Measurements from ENCODE around the gene ATP2C2. TPM values are rescaled to one million over a fixed set of nuclear protein-coding genes. Genes with fewer than 3 reads are reported as not detected.

The ATP2C2 gene
- total RNA-seq, 2 donors from 2014 or later = not detected

- Mint-ChIP-seq H3K9me3 (no peaks in the 10 kb centered on the region), H3K27me3 (peaks cover 39% of the 10 kb centered on the region), H3K4me1 (no peaks in the 10 kb centered on the region), H3K27ac (no peak overlapping the region), H3K36me3 (ENCODE audit: low read depth) (no peaks in the 10 kb centered on the region), H3K4me3 (no peak overlapping the region)
- ATAC-seq (replicated peaks) = no peak
These were observed 2.1 kb upstream of the ATP2C2 start for GRCh38 chr16:84366208-84366607.

DNA sequence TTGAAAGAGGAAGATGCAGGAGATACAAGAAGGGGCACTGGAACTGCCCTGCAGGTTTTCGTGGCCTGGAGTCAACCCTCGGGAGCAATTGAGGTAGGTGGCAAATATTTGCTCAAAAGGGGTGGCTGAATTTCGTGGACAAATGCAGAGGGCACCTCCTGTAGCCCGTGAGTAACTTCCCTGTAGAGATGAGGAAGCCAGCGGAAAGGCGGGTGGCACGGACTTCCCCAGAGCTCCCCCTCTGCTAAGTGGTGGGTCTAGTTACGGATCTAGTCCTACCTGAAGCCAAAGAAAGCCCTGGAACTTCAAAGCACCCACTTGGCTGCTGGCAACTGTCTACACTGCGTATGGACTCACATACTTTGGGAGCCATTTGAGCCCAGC is 1.0 kb upstream of the ATP2C2 start:
- no peaks in the 10 kb centered on the region for H3K4me1 Mint-ChIP-seq
- peaks cover 45% of the 10 kb centered on the region for H3K27me3 Mint-ChIP-seq
- no peaks in the 10 kb centered on the region for H3K36me3 Mint-ChIP-seq (ENCODE audit: low read depth)
- ATAC-seq (replicated peaks) = no peak
- H3K27ac Mint-ChIP-seq = no peak overlapping the region
- H3K4me3 Mint-ChIP-seq = no peak overlapping the region
- no peaks in the 10 kb centered on the region for H3K9me3 Mint-ChIP-seq

DNA sequence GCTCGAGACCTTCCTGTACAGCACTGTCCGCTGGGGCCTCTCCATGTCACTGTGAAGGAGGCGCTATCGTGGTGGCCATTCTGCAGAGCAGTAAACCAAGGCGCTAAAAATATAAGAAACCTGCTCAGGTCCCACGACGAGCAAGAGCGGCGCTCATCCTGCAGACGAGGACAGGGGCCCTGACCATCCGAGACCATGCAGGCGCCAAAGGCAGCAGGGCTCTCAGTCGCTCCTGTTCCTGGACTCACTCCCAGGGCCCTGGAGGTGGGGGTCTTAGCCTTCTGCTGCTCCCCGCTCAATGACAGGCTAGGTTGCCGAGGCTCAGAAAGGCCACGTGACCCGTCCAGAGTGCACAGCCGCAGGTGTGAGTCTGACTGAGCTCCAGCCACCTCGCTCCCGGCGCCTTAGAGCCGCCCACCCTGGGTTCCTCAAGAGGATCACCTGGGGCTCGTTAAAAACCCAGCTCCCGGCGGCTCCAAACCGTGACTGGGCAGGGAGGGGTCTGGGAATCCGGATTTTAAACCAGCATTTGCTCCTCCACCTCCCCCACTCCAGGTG is 509 bp upstream of the ATP2C2 start:
- Mint-ChIP-seq H3K36me3 (ENCODE audit: low read depth) (no peaks in the 10 kb centered on the region), H3K27ac (no peak overlapping the region), H3K27me3 (peaks cover 45% of the 10 kb centered on the region), H3K9me3 (no peaks in the 10 kb centered on the region), H3K4me1 (no peaks in the 10 kb centered on the region), H3K4me3 (no peak overlapping the region)
- ATAC-seq (replicated peaks) = no peak

GRCh38 chr16:84369105-84369504 is 767 bp downstream of the ATP2C2 start:
- Mint-ChIP-seq H3K4me1 (no peaks in the 10 kb centered on the region), H3K4me3 (no peak overlapping the region), H3K9me3 (no peaks in the 10 kb centered on the region), H3K27me3 (peaks cover 47% of the 10 kb centered on the region), H3K27ac (no peak overlapping the region), H3K36me3 (ENCODE audit: low read depth) (no peaks in the 10 kb centered on the region)
- ATAC-seq (replicated peaks) = no peak

DNA sequence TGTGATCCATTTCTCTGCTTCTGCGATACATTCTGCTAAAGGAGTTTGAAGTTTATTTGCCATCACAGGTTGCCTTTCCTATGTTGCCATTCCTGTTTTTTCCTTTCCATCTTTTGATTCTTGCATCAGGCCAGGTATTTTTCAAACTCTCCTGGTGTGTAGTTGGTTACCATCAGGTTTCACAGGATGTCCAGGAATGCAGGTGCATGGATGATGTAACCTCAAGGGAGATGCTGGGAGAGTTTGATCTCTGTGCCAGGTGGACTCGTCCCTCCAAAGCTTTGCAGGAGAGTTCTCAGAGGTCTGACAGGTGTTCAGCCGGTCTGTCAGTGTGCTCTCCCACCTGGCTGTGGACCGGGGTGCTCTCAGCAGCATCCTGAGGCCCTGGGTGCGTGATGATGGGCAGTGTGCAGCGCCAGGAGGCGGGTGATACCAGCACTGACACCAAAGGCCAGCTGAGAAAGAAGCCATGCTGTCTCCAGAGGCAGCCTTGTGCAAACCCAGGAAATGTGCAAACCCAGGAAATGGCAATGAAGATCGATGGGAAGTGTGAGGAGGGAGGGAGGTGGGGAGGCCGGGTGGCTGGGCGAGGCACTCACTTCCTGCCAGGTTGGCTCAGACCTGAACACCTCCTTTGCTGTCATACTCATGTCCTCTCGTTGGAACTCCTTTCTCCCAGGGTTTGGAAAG is 1.7 kb downstream of the ATP2C2 start:
- Mint-ChIP-seq H3K4me3 (no peak overlapping the region), H3K9me3 (no peaks in the 10 kb centered on the region), H3K27ac (no peak overlapping the region), H3K4me1 (no peaks in the 10 kb centered on the region), H3K36me3 (ENCODE audit: low read depth) (no peaks in the 10 kb centered on the region), H3K27me3 (peaks cover 45% of the 10 kb centered on the region)
- ATAC-seq (replicated peaks) = no peak

GRCh38 chr16:84370723-84371552 is 2.6 kb downstream of the ATP2C2 start:
- H3K27me3 Mint-ChIP-seq = peaks cover 50% of the 10 kb centered on the region
- no peak for ATAC-seq (replicated peaks)
- no peaks in the 10 kb centered on the region for H3K36me3 Mint-ChIP-seq (ENCODE audit: low read depth)
- H3K9me3 Mint-ChIP-seq = no peaks in the 10 kb centered on the region
- no peak overlapping the region for H3K27ac Mint-ChIP-seq
- H3K4me1 Mint-ChIP-seq = no peaks in the 10 kb centered on the region
- H3K4me3 Mint-ChIP-seq = no peak overlapping the region

DNA sequence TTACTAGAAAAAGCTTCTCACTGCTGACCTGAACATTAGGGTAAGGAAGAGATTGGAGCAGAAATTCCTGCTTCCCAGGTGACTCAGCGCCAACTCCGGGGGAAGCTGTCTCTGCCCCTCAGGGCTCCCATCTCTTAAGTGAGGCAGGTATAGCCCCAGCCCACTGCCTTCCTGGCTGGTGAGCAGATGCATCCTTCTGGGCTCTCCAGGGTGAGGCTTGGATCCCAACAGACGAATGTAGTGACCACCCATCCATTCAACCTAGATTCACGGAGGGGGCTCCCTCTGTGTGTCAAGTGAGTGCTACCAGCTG is 3.2 kb downstream of the ATP2C2 start:
- Mint-ChIP-seq H3K9me3 (no peaks in the 10 kb centered on the region), H3K4me3 (no peak overlapping the region), H3K4me1 (no peaks in the 10 kb centered on the region), H3K36me3 (ENCODE audit: low read depth) (no peaks in the 10 kb centered on the region), H3K27me3 (peaks cover 46% of the 10 kb centered on the region), H3K27ac (no peak overlapping the region)
- ATAC-seq (replicated peaks) = no peak

DNA sequence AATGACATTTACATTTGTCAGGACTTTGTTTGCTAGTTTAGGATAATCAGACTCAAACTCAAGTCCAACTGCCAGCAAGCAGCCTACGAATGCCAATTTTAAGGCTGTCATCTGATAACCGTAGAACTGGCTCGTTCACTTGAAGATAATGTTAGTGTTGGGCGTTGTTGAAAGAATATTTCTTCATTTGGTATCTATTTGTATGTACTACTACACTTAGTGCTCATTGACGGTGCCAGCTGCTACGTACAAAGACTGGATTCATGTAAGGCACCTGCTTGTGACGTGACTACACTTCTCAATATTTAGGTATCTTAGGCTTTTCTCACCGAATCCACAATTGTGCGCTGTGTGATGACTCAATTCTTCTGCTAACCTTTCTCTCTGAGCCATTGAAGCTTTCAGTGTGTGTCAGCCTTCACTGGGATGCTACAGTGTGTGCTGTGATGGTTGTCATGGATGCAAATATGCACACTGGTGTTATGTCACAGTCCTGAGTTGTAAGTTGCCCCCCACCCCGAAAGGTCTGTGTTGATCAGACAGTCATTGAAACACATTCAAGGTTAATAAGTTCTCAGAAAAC is 5.7 kb downstream of the ATP2C2 start:
- Mint-ChIP-seq H3K27ac (no peak overlapping the region), H3K4me1 (no peaks in the 10 kb centered on the region), H3K27me3 (peaks cover 35% of the 10 kb centered on the region), H3K4me3 (no peak overlapping the region), H3K9me3 (no peaks in the 10 kb centered on the region), H3K36me3 (ENCODE audit: low read depth) (no peaks in the 10 kb centered on the region)
- peak; percentile 56 for ATAC-seq (replicated peaks)

GRCh38 chr16:84378099-84378498 is 9.8 kb downstream of the ATP2C2 start:
- Mint-ChIP-seq H3K4me3 (no peak overlapping the region), H3K9me3 (no peaks in the 10 kb centered on the region), H3K4me1 (no peaks in the 10 kb centered on the region), H3K36me3 (ENCODE audit: low read depth) (no peaks in the 10 kb centered on the region), H3K27ac (no peak overlapping the region), H3K27me3 (peaks cover 19% of the 10 kb centered on the region)
- no peak for ATAC-seq (replicated peaks)

DNA sequence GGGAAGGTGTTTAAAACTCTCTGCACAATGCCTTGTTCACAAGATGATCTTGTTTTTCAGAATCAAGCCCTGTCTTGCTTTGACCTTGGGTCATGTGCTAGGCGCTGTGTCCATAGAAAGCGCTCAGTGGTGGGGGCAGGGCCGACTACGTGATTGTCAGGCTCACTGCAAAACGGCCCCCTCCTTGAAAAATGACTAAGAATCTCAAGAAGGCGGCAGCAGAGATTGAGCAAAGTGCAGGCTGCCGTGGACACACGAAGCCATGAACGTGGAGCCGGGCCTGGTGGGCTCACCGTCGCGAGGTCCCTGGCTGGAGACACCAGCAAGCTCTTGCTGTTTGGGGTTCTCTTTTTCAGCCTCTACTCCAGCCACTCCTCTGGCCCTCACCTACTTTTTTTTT is 10.2 kb downstream of the ATP2C2 start:
- Mint-ChIP-seq H3K4me1 (no peaks in the 10 kb centered on the region), H3K27me3 (peaks cover 19% of the 10 kb centered on the region), H3K27ac (no peak overlapping the region), H3K4me3 (no peak overlapping the region), H3K36me3 (ENCODE audit: low read depth) (no peaks in the 10 kb centered on the region), H3K9me3 (no peaks in the 10 kb centered on the region)
- ATAC-seq (replicated peaks) = no peak

- Mint-ChIP-seq H3K36me3 (ENCODE audit: low read depth) (no peaks in the 10 kb centered on the region), H3K27me3 (peaks cover 16% of the 10 kb centered on the region), H3K9me3 (no peaks in the 10 kb centered on the region), H3K4me3 (no peak overlapping the region), H3K4me1 (no peaks in the 10 kb centered on the region), H3K27ac (no peak overlapping the region)
- ATAC-seq (replicated peaks) = no peak
These were observed 10.8 kb downstream of the ATP2C2 start for GRCh38 chr16:84379008-84379708.

DNA sequence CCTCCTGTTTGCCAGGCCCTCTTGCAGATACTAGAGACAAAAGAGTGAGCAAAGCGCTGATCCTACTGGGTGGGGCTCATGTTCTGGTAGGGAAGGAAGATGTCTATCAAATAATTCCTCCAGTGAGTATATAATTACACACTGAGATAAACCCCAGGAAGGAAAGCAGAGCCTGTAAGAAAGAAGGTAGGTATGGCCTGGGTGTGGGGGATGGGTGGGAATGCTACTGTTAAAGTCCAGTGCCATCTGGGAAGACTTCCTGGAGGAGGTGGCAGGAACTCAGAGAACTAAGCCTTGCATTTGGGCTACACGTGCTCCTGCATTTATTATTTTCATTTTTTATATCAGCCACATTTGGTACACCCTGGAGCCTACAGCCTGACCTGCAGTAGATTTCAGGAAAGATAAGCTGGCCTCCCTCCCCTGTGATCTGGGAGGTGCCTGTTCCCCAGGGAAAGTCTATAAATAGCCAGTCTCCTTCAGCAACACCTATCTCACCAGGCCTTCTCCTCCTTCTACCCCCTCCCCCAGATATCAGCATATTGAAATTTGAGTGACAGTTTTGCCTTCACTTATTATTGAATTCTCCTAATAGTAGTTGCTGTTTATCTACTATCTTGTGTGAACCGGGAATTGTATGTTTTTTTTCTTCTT is 11.5 kb downstream of the ATP2C2 start:
- H3K4me1 Mint-ChIP-seq = no peaks in the 10 kb centered on the region

GRCh38 chr16:84380405-84380804 is 12.1 kb downstream of the ATP2C2 start:
- H3K9me3 Mint-ChIP-seq = peaks cover 7% of the 10 kb centered on the region
- H3K27ac Mint-ChIP-seq = no peak overlapping the region
- no peak for ATAC-seq (replicated peaks)
- H3K4me1 Mint-ChIP-seq = no peaks in the 10 kb centered on the region
- H3K36me3 Mint-ChIP-seq (ENCODE audit: low read depth) = no peaks in the 10 kb centered on the region
- H3K4me3 Mint-ChIP-seq = no peak overlapping the region
- peaks cover 19% of the 10 kb centered on the region for H3K27me3 Mint-ChIP-seq

More for the DNA sequence above, 11.5 kb downstream of the ATP2C2 start:
- no peaks in the 10 kb centered on the region for H3K36me3 Mint-ChIP-seq (ENCODE audit: low read depth)
- H3K27me3 Mint-ChIP-seq = peaks cover 15% of the 10 kb centered on the region
- no peak for ATAC-seq (replicated peaks)
- peaks cover under 1% of the 10 kb centered on the region for H3K9me3 Mint-ChIP-seq
- no peak overlapping the region for H3K27ac Mint-ChIP-seq
- no peak overlapping the region for H3K4me3 Mint-ChIP-seq

GRCh38 chr16:84382396-84382795 is 14.1 kb downstream of the ATP2C2 start:
- Mint-ChIP-seq H3K27me3 (peaks cover 14% of the 10 kb centered on the region), H3K4me1 (no peaks in the 10 kb centered on the region), H3K36me3 (ENCODE audit: low read depth) (no peaks in the 10 kb centered on the region), H3K9me3 (peaks cover 9% of the 10 kb centered on the region), H3K4me3 (no peak overlapping the region), H3K27ac (no peak overlapping the region)
- no peak for ATAC-seq (replicated peaks)

Data from activated T-helper 17 cell treated with anti-CD3 and anti-CD28 coated beads, Interleukin-2, amount 50 U/mL, for 72 hours (primary cell).